H1 (cell line): ENCODE results near the gene ZDHHC9. TPM values are rescaled to one million over a fixed set of nuclear protein-coding genes. Genes with fewer than 3 reads are reported as not detected.

ENCODE experiments used
- CTCF ChIA-PET: fragments of 300-600 bp; sonication (Branson Sonifier 250); formaldehyde crosslinking; loops from one replicate; lab custom pipeline; 2021; ENCODE audit not compliant: partially characterized antibody; lab: Charles Lee
- POLR2A ChIA-PET: fragments of 300-600 bp; sonication (Branson Sonifier 250); formaldehyde crosslinking; loops from one replicate; lab custom pipeline; 2021; ENCODE audit warnings: inconsistent platforms; ENCODE audit not compliant: partially characterized antibody; lab: Charles Lee
- DNase-seq, 2 experiments: peaks; one replicate each; pipeline versions ENCODE4 v3.0.0 to v3.0.0-alpha.2; 2010 to 2022; ENCODE audit warnings: low spot score in 2 of 2, low read depth in 1 of 2, mixed read lengths in 1 of 2
- FAIRE-seq: peaks from 2 replicates; lab custom pipeline; 2011; peaks lifted over from hg19 to GRCh38; lab: Jason Lieb, UNC
- H2AFZ ChIP-seq: 2 replicates; pipeline ENCODE4 v1.8.1; 2012; ENCODE audit warnings: low read length, inconsistent platforms
- H2AK5ac ChIP-seq: 2 replicates; pipeline ENCODE4 v1.6.1; 2013; ENCODE audit warnings: low read depth, low read length
- H2BK120ac ChIP-seq: replicated peaks from 2 replicates; pipeline ENCODE3; 2013; ENCODE audit warnings: low read depth, low read length, inconsistent platforms
- H2BK12ac ChIP-seq: 2 replicates; pipeline ENCODE4 v1.6.1; 2013; ENCODE audit warnings: low read depth, low read length
- H2BK15ac ChIP-seq: 2 replicates; pipeline ENCODE4 v1.6.1; 2013; ENCODE audit warnings: low read length
- H2BK20ac ChIP-seq: 2 replicates; pipeline ENCODE4 v1.6.1; 2013; ENCODE audit warnings: low read length
- H2BK5ac ChIP-seq: 2 replicates; pipeline ENCODE4 v1.6.1; 2013; ENCODE audit warnings: low read depth, low read length
- H3K14ac ChIP-seq: 2 replicates; pipeline ENCODE4 v1.6.1; 2013; ENCODE audit warnings: inconsistent platforms; ENCODE audit not compliant: insufficient read length
- H3K18ac ChIP-seq: 2 replicates; pipeline ENCODE4 v1.6.1; 2013; ENCODE audit warnings: low read length; ENCODE audit errors: extremely low read depth
- H3K23ac ChIP-seq: 2 replicates; pipeline ENCODE4 v1.6.1; 2013; ENCODE audit warnings: inconsistent platforms; ENCODE audit not compliant: insufficient read length
- H3K23me2 ChIP-seq: 2 replicates; pipeline ENCODE4 v1.6.1; 2013; ENCODE audit warnings: low read depth, low read length
- H3K27ac ChIP-seq: 2 replicates; pipeline ENCODE4 v1.6.1; 2011; ENCODE audit warnings: low read depth, low read length, inconsistent platforms
- H3K27me3 ChIP-seq, 4 experiments: replicated peaks in 1 of 4; 1 replicate in 1 of 4; 2 replicates in 3 of 4; pipeline versions ENCODE4 v1.6.1 to v1.8.1; 2011 to 2013; ENCODE audit warnings: low read length in 3 of 4, mild to moderate bottlenecking in 3 of 4, inconsistent platforms in 2 of 4, mixed read lengths in 2 of 4, moderate library complexity in 1 of 4; ENCODE audit not compliant: control insufficient read depth in 3 of 4, insufficient read depth in 3 of 4; ENCODE audit errors: extremely low read depth in 1 of 4
- H3K36me3 ChIP-seq, 4 experiments: 2 replicates each; pipeline versions ENCODE4 v1.6.1 to v1.8.1; 2011 to 2013; ENCODE audit warnings: mild to moderate bottlenecking in 4 of 4, low read length in 3 of 4, moderate library complexity in 2 of 4, control low read depth in 1 of 4, inconsistent platforms in 1 of 4; ENCODE audit not compliant: insufficient read depth in 4 of 4, control insufficient read depth in 2 of 4
- H3K4ac ChIP-seq: replicated peaks from 2 replicates; pipeline ENCODE3; 2013; ENCODE audit warnings: low read length, low read depth, mixed read lengths, inconsistent platforms; ENCODE audit not compliant: insufficient read length
- H3K4me1 ChIP-seq, 4 experiments: replicated peaks in 1 of 4; 1 replicate in 1 of 4; 2 replicates in 3 of 4; pipeline versions ENCODE4 v1.6.1 to v1.8.1; 2011 to 2013; ENCODE audit warnings: low read length in 3 of 4, inconsistent platforms in 2 of 4, mixed read lengths in 1 of 4; ENCODE audit not compliant: insufficient read depth in 4 of 4, control insufficient read depth in 3 of 4
- H3K4me2 ChIP-seq, 2 experiments: 2 replicates each; pipeline versions ENCODE4 v1.6.1 to v1.8.1; 2011 to 2013; ENCODE audit warnings: low read depth in 2 of 2, low read length in 2 of 2, control low read depth in 1 of 2, inconsistent platforms in 1 of 2, mild to moderate bottlenecking in 1 of 2; ENCODE audit not compliant: insufficient read depth in 1 of 2
- H3K4me3 ChIP-seq, 4 experiments: fragments of 200-600, 300-600 bp in 1 of 4; sonication (generic), shearing (Covaris generic), sonication (Bioruptor Twin) in 1 of 4; 2 replicates each; pipeline versions ENCODE4 v1.5.1 to v1.8.1; 2011 to 2016; ENCODE audit warnings: low read length in 4 of 4, low read depth in 3 of 4, control low read depth in 2 of 4, inconsistent platforms in 2 of 4, mild to moderate bottlenecking in 2 of 4, mixed read lengths in 1 of 4, moderate library complexity in 1 of 4; ENCODE audit not compliant: insufficient read depth in 2 of 4; ENCODE audit errors: extremely low read depth in 1 of 4
- H3K56ac ChIP-seq: replicated peaks from 2 replicates; pipeline ENCODE3; 2013; ENCODE audit warnings: low read depth, mild to moderate bottlenecking, mixed read lengths, low read length, inconsistent platforms; ENCODE audit not compliant: insufficient read length
- H3K79me1 ChIP-seq: 2 replicates; pipeline ENCODE4 v1.6.1; 2013; ENCODE audit warnings: low read depth, low read length, control low read depth
- H3K79me2 ChIP-seq, 2 experiments: 2 replicates each; pipeline versions ENCODE4 v1.6.1 to v1.8.1; 2012 to 2013; ENCODE audit warnings: low read length in 2 of 2, mild to moderate bottlenecking in 2 of 2, inconsistent platforms in 1 of 2; ENCODE audit not compliant: insufficient read depth in 2 of 2, control insufficient read depth in 1 of 2
- H3K9ac ChIP-seq, 4 experiments: replicated peaks in 1 of 4; 1 replicate in 1 of 4; 2 replicates in 3 of 4; pipeline versions ENCODE4 v1.6.1 to v1.8.1; 2011 to 2013; ENCODE audit warnings: low read depth in 3 of 4, low read length in 3 of 4, control low read depth in 2 of 4, mild to moderate bottlenecking in 2 of 4, moderate library complexity in 2 of 4, inconsistent platforms in 1 of 4; ENCODE audit errors: extremely low read depth in 1 of 4
- H3K9me3 ChIP-seq, 2 experiments: 2 replicates each; pipeline versions ENCODE4 v1.6.1 to v1.8.1; 2012 to 2013; ENCODE audit warnings: mild to moderate bottlenecking in 2 of 2, moderate library complexity in 2 of 2, control low read depth in 1 of 2, inconsistent platforms in 1 of 2, low read depth in 1 of 2, low read length in 1 of 2, mixed read lengths in 1 of 2; ENCODE audit not compliant: insufficient read depth in 2 of 2
- H4K20me1 ChIP-seq, 2 experiments: replicated peaks in 1 of 2; 2 replicates each; pipeline versions ENCODE3 to v1.8.1; 2011 to 2013; ENCODE audit warnings: inconsistent platforms in 2 of 2, low read length in 2 of 2, mild to moderate bottlenecking in 1 of 2; ENCODE audit not compliant: insufficient read depth in 2 of 2, control insufficient read depth in 1 of 2
- H4K5ac ChIP-seq: 2 replicates; pipeline ENCODE4 v1.6.1; 2013; ENCODE audit warnings: low read length, low read depth, mixed read lengths, inconsistent platforms; ENCODE audit not compliant: insufficient read length
- H4K8ac ChIP-seq: 2 replicates; pipeline ENCODE4 v1.8.0; 2013; ENCODE audit warnings: mild to moderate bottlenecking, moderate library complexity, low read length, inconsistent platforms; ENCODE audit not compliant: insufficient read depth; ENCODE audit errors: extremely low read depth
- H4K91ac ChIP-seq: replicated peaks from 2 replicates; pipeline ENCODE3; 2013; ENCODE audit warnings: low read length, mixed read lengths, inconsistent platforms; ENCODE audit not compliant: insufficient read length
- BRCA1 ChIP-seq: IDR thresholded peaks from 2 replicates; pipeline ENCODE4 v1.6.1; 2012; ENCODE audit warnings: low read depth, low read length, improper control_type of control experiment
- CBX5 ChIP-seq: fragments of 300-800, 300-1000 bp; sonication (generic); IDR thresholded peaks from 2 replicates; pipeline ENCODE4 v1.7.1; 2016; ENCODE audit warnings: antibody characterized with exemption, low read length, low read depth
- CBX8 ChIP-seq: fragments of 300-800, 300-1000 bp; sonication (generic); IDR thresholded peaks from 2 replicates; pipeline ENCODE4 v1.7.1; 2016; ENCODE audit warnings: low read depth, low read length, borderline replicate concordance
- EZH2 ChIP-seq: fragments of 200-600 bp; sonication (generic); IDR thresholded peaks from 2 replicates; pipeline ENCODE4 v1.7.1; 2012; ENCODE audit warnings: low read depth, mild to moderate bottlenecking, moderate library complexity, low read length, inconsistent platforms; ENCODE audit not compliant: severe bottlenecking
- GTF2F1 ChIP-seq: IDR thresholded peaks from 2 replicates; pipeline ENCODE4 v1.6.1; 2012; ENCODE audit warnings: low read depth, low read length, improper control_type of control experiment, borderline replicate concordance
- JUN ChIP-seq: IDR thresholded peaks from 2 replicates; pipeline ENCODE4 v1.6.1; 2011; ENCODE audit warnings: low read depth, mild to moderate bottlenecking, improper control_type of control experiment, low read length
- KDM1A ChIP-seq: fragments of 200-600, 300-600 bp; sonication (generic); IDR thresholded peaks from 2 replicates; pipeline ENCODE4 v1.7.1; 2016; ENCODE audit warnings: mild to moderate bottlenecking, low read length, borderline replicate concordance
- MAFK ChIP-seq: IDR thresholded peaks from 2 replicates; pipeline ENCODE4 v1.6.1; 2012; ENCODE audit warnings: low read depth, mild to moderate bottlenecking, improper control_type of control experiment, low read length
- SRF ChIP-seq: IDR thresholded peaks from 2 replicates; pipeline ENCODE4 v1.6.1; 2011; ENCODE audit warnings: mild to moderate bottlenecking, low read depth, low read length, moderate library complexity
- TAF7 ChIP-seq: optimal IDR thresholded peaks from 2 replicates; pipeline ENCODE3; 2011; ENCODE audit warnings: low read depth, mild to moderate bottlenecking, inconsistent platforms, low read length, moderate library complexity, borderline replicate concordance
- TBP ChIP-seq: IDR thresholded peaks from 2 replicates; pipeline ENCODE4 v1.6.1; 2011; ENCODE audit warnings: low read depth, low read length, improper control_type of control experiment
- ZNF274 ChIP-seq: IDR thresholded peaks from 2 replicates; pipeline ENCODE4 v1.7.0; 2012; ENCODE audit warnings: low read length, borderline replicate concordance; ENCODE audit errors: extremely low read depth
- WGBS, 2 experiments: shearing (Covaris generic) in 1 of 2; methylation state at CpG; one replicate each; pipeline versions ENCODE4 v1.1.6 to v1.1.7; 2013 to 2015; ENCODE audit warnings: low lambda C conversion rate in 2 of 2, mixed read lengths in 2 of 2, inconsistent platforms in 1 of 2, low coverage in 1 of 2, missing lambda C conversion rate in 1 of 2; ENCODE audit not compliant: insufficient replicate concordance in 2 of 2, insufficient coverage in 1 of 2, insufficient read length in 1 of 2; ENCODE audit errors: extremely low coverage in 1 of 2, missing lambda C conversion rate in 1 of 2; 5-methylcytosine and 5-hydroxymethylcytosine counted together
- polyA plus RNA-seq, 7 experiments: library from polyadenylated mRNA; depleted of rRNA in 3 of 7; stranded (reverse) in 5 of 7; unstranded in 2 of 7; fragments of >200 nt in 5 of 7; fragments of 200-250 nt in 2 of 7; gene quantifications; 1 replicate in 5 of 7; 2 replicates in 1 of 7; 4 replicates in 1 of 7; pipeline versions ENCODE4 v1.2.1 to v1.2.3, GENCODE V29; 2011 to 2013; ENCODE audit warnings: missing spikeins in 2 of 7, mixed read lengths in 2 of 7
- total RNA-seq: library from RNA; stranded (reverse); fragmentation: NEBNext Ultra II Directional; extraction: Animal tissue kit (Norgen Biotek cat#: 25700); gene quantifications from 2 replicates; pipeline ENCODE4 v1.2.1, GENCODE V29; 2021

The ZDHHC9 gene
- total and polyA plus RNA-seq, 2 of the 8 experiments (the other 6 are each of a cell fraction or from before 2014, with no cell fraction given): 18.1 to 28.3 TPM

DNA sequence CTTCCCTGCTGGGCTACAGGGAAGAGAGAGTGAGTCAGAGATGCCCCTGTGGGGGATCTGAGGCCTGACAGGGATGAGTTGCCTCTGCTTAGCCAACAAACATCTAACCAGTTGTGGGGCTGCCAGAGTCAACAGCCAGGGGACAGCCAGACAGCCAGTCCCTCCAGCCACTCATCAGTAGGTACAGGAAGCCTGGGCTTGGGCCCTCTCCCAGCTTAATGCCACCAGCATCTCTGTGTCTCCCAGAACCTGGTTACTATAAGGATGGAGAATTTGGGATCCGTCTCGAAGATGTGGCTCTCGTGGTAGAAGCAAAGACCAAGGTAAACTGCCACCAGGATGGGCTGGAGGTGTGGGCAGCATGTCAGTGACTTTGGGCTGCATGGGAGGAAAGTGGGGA is 81.2 kb downstream of the ZDHHC9 start:
- Histone ChIP-seq H3K79me1 (no peaks in the 10 kb centered on the region), H3K79me2 (no peaks in the 10 kb centered on the region), H4K20me1 (no peaks in the 10 kb centered on the region), H3K4ac (no peak overlapping the region), H2BK20ac (no peak overlapping the region), H3K23ac (no peak overlapping the region), H3K36me3 (no peaks in the 10 kb centered on the region), H2BK12ac (no peak overlapping the region), H4K5ac (no peak overlapping the region), H4K8ac (no peak overlapping the region), H2AK5ac (no peak overlapping the region), H3K4me2 (no peak overlapping the region), H3K4me3 (no peak overlapping the region), H3K27me3 (no peaks in the 10 kb centered on the region), H2BK120ac (no peak overlapping the region), H2AFZ (no peak overlapping the region), H4K91ac (no peak overlapping the region), H3K23me2 (no peaks in the 10 kb centered on the region), H3K18ac (no peak overlapping the region), H3K9ac (no peak overlapping the region), H3K14ac (no peak overlapping the region), H2BK5ac (no peak overlapping the region), H3K27ac (no peak overlapping the region), H2BK15ac (no peak overlapping the region), H3K4me1 (no peaks in the 10 kb centered on the region), H3K9me3 (no peaks in the 10 kb centered on the region), H3K56ac (no peak overlapping the region)
- no peak for TF ChIP-seq CBX8
- TF ChIP-seq GTF2F1: no peak
- TF ChIP-seq ZNF274: no peak
- TF ChIP-seq MAFK: no peak
- TF ChIP-seq EZH2: no peak
- no peak for TF ChIP-seq JUN
- TF ChIP-seq KDM1A: no peak
- TF ChIP-seq CBX5: no peak
- no peak for TF ChIP-seq BRCA1
- no peak for TF ChIP-seq SRF
- no peak for TF ChIP-seq TAF7
- no peak for TF ChIP-seq TBP
- ChIA-PET POLR2A (interaction anchor here (1.2 kb wide), 1 partner anchor 80 kb away, joined by 5 read pairs; no protein-coding TSS in a partner anchor), CTCF (interaction anchor here (1.1 to 1.9 kb wide), 4 partner anchors 10 to 156 kb away, joined by 3 to 13 read pairs (median 5); no protein-coding TSS in a partner anchor)
- 96% methylated on average over 3 of the region's 3 CpGs; no CpG with 5 or more reads in 1 of the 2 experiments for WGBS, 2 experiments
- FAIRE-seq (no peak), DNase-seq (no peak)
